CD4-positive, CD25-positive, alpha-beta regulatory T cell (primary cell): ENCODE results near the gene TSPAN9. TPM values are rescaled to one million over a fixed set of nuclear protein-coding genes. Genes with fewer than 3 reads are reported as not detected.

Source experiments
- ATAC-seq, 2 donors: fragments of 150-1000 bp; cut with Tn5 transposase; one replicate each; pipeline ENCODE4 v1.10.0; 2021; ENCODE audit warnings: low read depth in 2 of 2, moderate number of reproducible peaks in 2 of 2, moderate library complexity in 1 of 2
- DNase-seq, 3 donors: peaks; one replicate each; pipeline versions ENCODE4 v3.0.0 to v3.0.0-alpha.2; 2012 to 2022; ENCODE audit warnings: mixed read lengths in 1 of 3
- H3K27ac ChIP-seq: one replicate; pipeline ENCODE4 v1.7.0; 2013; ENCODE audit warnings: mild to moderate bottlenecking, low read length; ENCODE audit not compliant: insufficient read depth, poor library complexity, severe bottlenecking
- H3K27me3 ChIP-seq: one replicate; pipeline ENCODE4 v1.7.0; 2013; ENCODE audit warnings: low read length; ENCODE audit not compliant: control insufficient read depth, insufficient read depth
- H3K36me3 ChIP-seq: one replicate; pipeline ENCODE4 v1.7.0; 2013; ENCODE audit warnings: mild to moderate bottlenecking, low read length, moderate library complexity; ENCODE audit not compliant: control insufficient read depth, insufficient read depth
- H3K4me1 ChIP-seq: 2 replicates; pipeline ENCODE4 v1.7.0; 2013; ENCODE audit warnings: mild to moderate bottlenecking, low read length; ENCODE audit not compliant: insufficient read depth, control insufficient read depth, poor library complexity, severe bottlenecking
- H3K4me3 ChIP-seq: one replicate; pipeline ENCODE4 v1.7.0; 2013; ENCODE audit warnings: low read depth, mild to moderate bottlenecking, low read length, moderate library complexity
- H3K9me3 ChIP-seq, 2 experiments: 1 replicate in 1 of 2; 2 replicates in 1 of 2; pipeline ENCODE4 v1.7.0; 2013; ENCODE audit warnings: low read length in 2 of 2, mild to moderate bottlenecking in 1 of 2, moderate library complexity in 1 of 2; ENCODE audit not compliant: control insufficient read depth in 2 of 2
- H3K27ac Mint-ChIP-seq, 3 donors: one replicate each; pipeline ENCODE4 v1.8.0; 2020 to 2022; ENCODE audit warnings: mild to moderate bottlenecking in 3 of 3, mixed read lengths in 3 of 3, moderate library complexity in 2 of 3
- H3K27me3 Mint-ChIP-seq: one replicate; pipeline ENCODE4 v1.8.0; 2022; ENCODE audit warnings: mild to moderate bottlenecking, mixed read lengths
- H3K36me3 Mint-ChIP-seq: one replicate; pipeline ENCODE4 v1.8.0; 2020; ENCODE audit warnings: mixed read lengths
- H3K4me1 Mint-ChIP-seq, 4 donors: one replicate each; pipeline ENCODE4 v1.8.0; 2020 to 2022; ENCODE audit warnings: mixed read lengths in 4 of 4, mild to moderate bottlenecking in 1 of 4
- H3K4me3 Mint-ChIP-seq, 4 donors: one replicate each; pipeline ENCODE4 v1.8.0; 2020 to 2022; ENCODE audit warnings: mild to moderate bottlenecking in 4 of 4, mixed read lengths in 4 of 4, moderate library complexity in 3 of 4
- H3K9me3 Mint-ChIP-seq, 7 donors: one replicate each; pipeline ENCODE4 v1.8.0; 2020 to 2022; ENCODE audit warnings: mixed read lengths in 7 of 7, mild to moderate bottlenecking in 3 of 7, moderate library complexity in 2 of 7
- polyA plus RNA-seq, 4 donors: library from polyadenylated mRNA; unstranded; fragments of 300-500 nt; fragmentation: Illumina TruSeq; gene quantifications; one replicate each; pipeline ENCODE4 v1.2.3, GENCODE V29; 2021
- total RNA-seq: library from RNA; stranded (reverse); gene quantifications from one replicate; pipeline ENCODE4 v1.2.3, GENCODE V29; 2022

TSPAN9 gene
- total and polyA plus RNA-seq, 5 donors from 2014 or later = 0.09 to 1.2 (median 0.30) TPM; not detected in 1

DNA sequence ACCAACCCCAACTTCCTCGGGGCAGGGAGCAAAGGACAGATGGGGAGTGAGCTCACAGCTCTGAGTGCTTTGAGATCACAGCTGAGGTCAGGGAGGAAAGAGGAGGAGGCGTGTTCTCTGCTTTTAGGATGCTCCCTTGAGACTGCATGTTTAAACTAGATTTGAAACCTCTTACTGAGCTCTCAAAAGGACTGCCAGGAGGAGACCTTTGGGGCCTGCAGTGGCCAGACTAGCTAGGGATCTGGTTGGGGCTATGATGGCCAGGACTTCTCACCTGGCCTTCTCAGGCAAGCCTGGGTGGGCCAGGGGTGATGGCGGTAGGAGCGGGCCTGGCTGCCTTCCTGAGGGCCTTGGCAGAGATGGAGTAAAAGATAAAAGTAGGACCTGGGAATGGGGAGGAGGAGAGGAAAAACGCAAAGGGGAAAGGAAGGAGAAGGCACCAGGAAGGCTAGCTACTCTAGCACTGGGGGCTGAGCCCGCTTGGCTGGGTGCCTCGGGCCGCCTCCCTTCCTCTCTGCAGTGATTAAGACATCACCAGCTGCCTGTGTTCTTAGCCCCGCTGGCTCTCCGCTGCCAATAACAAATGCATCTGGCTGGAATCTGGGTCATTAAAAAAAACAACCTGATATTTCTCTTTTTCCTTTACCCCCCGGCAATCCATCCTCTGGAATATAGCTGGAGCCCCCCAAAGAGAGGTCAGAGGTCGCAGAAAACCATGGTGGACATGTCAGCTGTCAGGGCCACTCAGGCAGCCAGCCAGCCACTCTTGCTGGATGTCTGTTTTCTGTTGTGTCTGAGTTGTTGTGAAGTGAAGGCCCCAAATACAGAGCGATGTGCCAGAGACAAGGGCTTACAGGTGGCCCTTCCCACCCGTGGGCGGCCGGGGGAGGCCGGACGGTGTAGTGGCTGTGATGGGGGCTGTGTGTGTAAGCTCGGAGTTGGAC, 141.3 kb downstream of the TSPAN9 start:
- no peaks in the 10 kb centered on the region for H3K4me1 Mint-ChIP-seq
- no peaks in the 10 kb centered on the region for H3K9me3 ChIP-seq
- no peaks in the 10 kb centered on the region for H3K27me3 ChIP-seq
- H3K36me3 Mint-ChIP-seq = no peaks in the 10 kb centered on the region
- no peaks in the 10 kb centered on the region for H3K9me3 Mint-ChIP-seq
- H3K4me1 ChIP-seq = no peaks in the 10 kb centered on the region
- H3K27me3 Mint-ChIP-seq = no peaks in the 10 kb centered on the region
- no peak overlapping the region for H3K27ac ChIP-seq
- H3K4me3 ChIP-seq = no peak overlapping the region
- no peaks in the 10 kb centered on the region for H3K36me3 ChIP-seq
- no peak overlapping the region for H3K27ac Mint-ChIP-seq
- H3K4me3 Mint-ChIP-seq = peak overlapping the region in 1 of 4 donors; percentile 58
- no peak for ATAC-seq
- no peak for DNase-seq

DNA sequence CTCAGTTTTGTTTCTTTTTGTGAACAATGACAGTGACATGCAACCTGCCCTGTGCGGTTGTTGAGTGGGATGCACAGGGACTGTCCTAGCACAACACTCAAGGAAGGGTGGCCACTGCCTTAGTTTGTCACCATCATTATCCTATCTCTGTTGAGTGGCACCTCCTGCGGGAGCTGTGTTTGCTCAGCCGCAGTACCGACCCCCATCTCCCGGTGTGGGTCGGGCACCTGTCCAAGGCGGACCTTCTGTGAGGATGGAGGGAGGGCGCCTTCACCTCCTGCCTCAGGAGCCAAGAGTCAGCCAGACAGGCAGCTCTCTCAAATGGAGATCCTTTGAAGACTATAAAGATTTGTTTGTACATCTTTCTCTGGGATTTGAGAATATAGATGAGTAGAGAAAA, 142.1 kb downstream of the TSPAN9 start:
- H3K9me3 Mint-ChIP-seq = no peaks in the 10 kb centered on the region
- no peak overlapping the region for H3K27ac Mint-ChIP-seq
- H3K36me3 Mint-ChIP-seq = no peaks in the 10 kb centered on the region
- no peak overlapping the region for H3K27ac ChIP-seq
- H3K27me3 ChIP-seq = no peaks in the 10 kb centered on the region
- ATAC-seq = no peak
- no peaks in the 10 kb centered on the region for H3K4me1 ChIP-seq
- no peak overlapping the region for H3K4me3 ChIP-seq
- no peaks in the 10 kb centered on the region for H3K27me3 Mint-ChIP-seq
- H3K4me1 Mint-ChIP-seq = no peaks in the 10 kb centered on the region
- no peaks in the 10 kb centered on the region for H3K36me3 ChIP-seq
- H3K9me3 ChIP-seq = no peaks in the 10 kb centered on the region
- DNase-seq = no peak
- no peak overlapping the region for H3K4me3 Mint-ChIP-seq

GRCh38 chr12:3220382-3221321, 143.5 kb downstream of the TSPAN9 start:
- ATAC-seq = no peak
- Mint-ChIP-seq H3K27ac (no peak overlapping the region), H3K4me3 (no peak overlapping the region), H3K27me3 (no peaks in the 10 kb centered on the region), H3K4me1 (no peaks in the 10 kb centered on the region), H3K36me3 (no peaks in the 10 kb centered on the region), H3K9me3 (no peaks in the 10 kb centered on the region)
- no peaks in the 10 kb centered on the region for H3K4me1 ChIP-seq
- H3K27ac ChIP-seq = no peak overlapping the region
- H3K9me3 ChIP-seq = no peaks in the 10 kb centered on the region
- H3K27me3 ChIP-seq = no peaks in the 10 kb centered on the region
- no peaks in the 10 kb centered on the region for H3K36me3 ChIP-seq
- no peak for DNase-seq
- H3K4me3 ChIP-seq = no peak overlapping the region

DNA sequence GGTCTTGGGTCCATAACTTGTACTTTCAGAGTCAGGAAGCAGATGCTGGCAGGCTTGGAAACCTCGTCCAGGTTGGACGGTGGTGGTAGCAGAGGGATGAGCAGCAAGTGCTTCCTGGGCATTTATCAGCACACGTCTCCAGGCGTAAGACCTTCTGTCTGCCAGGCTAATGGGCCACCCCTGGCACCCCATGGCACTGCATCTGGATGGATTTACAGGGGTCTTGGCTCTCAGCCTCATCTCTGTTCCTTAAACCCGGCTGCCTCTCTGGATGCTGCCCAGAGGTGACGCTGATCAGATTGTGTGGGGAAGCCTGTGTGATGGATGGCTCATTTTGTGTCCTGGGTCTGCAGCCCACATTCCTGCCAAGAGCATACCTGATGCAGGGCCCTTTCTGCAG, 145.1 kb downstream of the TSPAN9 start:
- Histone ChIP-seq H3K9me3 (no peaks in the 10 kb centered on the region), H3K4me3 (no peak overlapping the region), H3K36me3 (no peaks in the 10 kb centered on the region), H3K27me3 (no peaks in the 10 kb centered on the region), H3K27ac (no peak overlapping the region), H3K4me1 (no peaks in the 10 kb centered on the region)
- Mint-ChIP-seq H3K9me3 (no peaks in the 10 kb centered on the region), H3K27ac (no peak overlapping the region), H3K27me3 (peaks cover 5% of the 10 kb centered on the region), H3K4me1 (no peaks in the 10 kb centered on the region), H3K36me3 (no peaks in the 10 kb centered on the region), H3K4me3 (no peak overlapping the region)
- ATAC-seq (no peak), DNase-seq (no peak)

DNA sequence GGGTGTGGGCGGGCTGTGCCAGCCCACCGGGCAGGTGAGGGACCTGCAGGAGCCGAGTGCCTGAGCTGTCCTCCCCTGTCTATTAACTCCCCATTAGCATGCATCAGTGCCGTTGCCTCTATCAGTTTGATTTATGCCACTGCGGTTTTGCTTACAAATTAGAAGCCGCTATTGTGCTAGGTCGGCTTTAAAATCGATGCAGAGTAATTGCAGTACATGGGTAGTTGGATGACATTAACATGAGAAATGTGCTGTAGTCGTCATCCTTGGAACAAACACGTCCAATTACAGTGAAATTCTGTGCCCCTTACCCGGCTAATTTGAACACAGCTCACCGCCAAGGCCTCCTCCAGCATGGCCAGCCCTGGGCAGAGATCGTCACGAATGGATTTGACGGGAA, 145.8 kb downstream of the TSPAN9 start:
- Histone ChIP-seq H3K4me1 (no peaks in the 10 kb centered on the region), H3K4me3 (no peak overlapping the region), H3K36me3 (no peaks in the 10 kb centered on the region), H3K27ac (no peak overlapping the region), H3K9me3 (no peaks in the 10 kb centered on the region), H3K27me3 (no peaks in the 10 kb centered on the region)
- H3K36me3 Mint-ChIP-seq = no peaks in the 10 kb centered on the region
- H3K27me3 Mint-ChIP-seq = peaks cover 5% of the 10 kb centered on the region
- DNase-seq (no peak), ATAC-seq (no peak)
- no peak overlapping the region for H3K27ac Mint-ChIP-seq
- H3K4me3 Mint-ChIP-seq = no peak overlapping the region
- H3K4me1 Mint-ChIP-seq = no peaks in the 10 kb centered on the region
- H3K9me3 Mint-ChIP-seq = no peaks in the 10 kb centered on the region

DNA sequence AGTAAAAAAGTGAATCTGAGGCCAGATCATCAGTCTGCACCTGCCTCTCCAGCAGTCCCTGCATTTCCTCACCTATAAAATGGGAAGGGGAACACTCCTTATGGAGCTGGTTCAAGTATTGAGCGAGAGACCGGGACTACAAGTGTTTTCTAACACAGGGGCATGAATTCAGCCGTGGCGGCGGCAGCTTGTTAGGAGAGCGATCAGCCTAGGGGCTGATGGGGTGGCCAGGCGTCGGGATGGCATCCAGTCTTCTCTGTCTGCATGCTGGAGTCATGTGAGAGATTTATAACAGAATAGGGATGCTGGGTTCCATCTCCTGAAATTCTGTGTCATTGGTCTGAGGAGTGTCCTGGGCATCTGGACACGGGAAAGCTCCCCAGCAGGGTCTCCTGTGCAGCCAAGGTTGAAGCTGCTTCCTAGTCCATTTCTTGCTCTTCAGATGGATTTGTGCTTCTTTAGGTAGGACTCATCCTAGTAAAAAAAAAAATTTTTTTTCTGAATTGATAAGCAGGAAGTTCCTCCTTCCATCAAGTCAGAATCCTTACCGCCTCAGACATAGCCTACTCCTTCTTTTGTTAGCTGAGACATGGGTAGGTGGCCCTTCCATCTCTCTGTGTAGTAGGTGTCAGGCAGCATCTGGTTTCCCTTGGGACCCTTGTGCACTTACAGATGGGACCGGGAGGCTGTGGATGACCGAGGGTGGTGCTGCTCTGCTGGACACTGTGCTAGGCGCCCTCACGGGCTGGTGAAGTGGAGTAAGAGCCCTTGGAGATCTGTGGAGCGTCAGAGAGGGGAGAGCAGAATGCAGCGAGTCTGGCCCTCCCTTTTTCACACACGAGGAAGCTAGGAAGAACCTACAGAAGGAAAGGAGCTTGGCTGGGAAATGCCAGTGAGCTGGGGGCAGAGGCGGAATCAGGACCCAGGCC, 146.7 kb downstream of the TSPAN9 start:
- no peaks in the 10 kb centered on the region for H3K36me3 ChIP-seq
- Mint-ChIP-seq H3K27me3 (peaks cover 7% of the 10 kb centered on the region), H3K4me3 (no peak overlapping the region), H3K4me1 (no peaks in the 10 kb centered on the region), H3K36me3 (no peaks in the 10 kb centered on the region), H3K9me3 (peaks cover 0 to 2% (median 0%) of the 10 kb centered on the region in 7 donors), H3K27ac (no peak overlapping the region)
- no peaks in the 10 kb centered on the region for H3K9me3 ChIP-seq
- H3K27ac ChIP-seq = no peak overlapping the region
- no peaks in the 10 kb centered on the region for H3K4me1 ChIP-seq
- no peak for DNase-seq
- ATAC-seq = no peak
- H3K4me3 ChIP-seq = no peak overlapping the region
- H3K27me3 ChIP-seq = no peaks in the 10 kb centered on the region

DNA sequence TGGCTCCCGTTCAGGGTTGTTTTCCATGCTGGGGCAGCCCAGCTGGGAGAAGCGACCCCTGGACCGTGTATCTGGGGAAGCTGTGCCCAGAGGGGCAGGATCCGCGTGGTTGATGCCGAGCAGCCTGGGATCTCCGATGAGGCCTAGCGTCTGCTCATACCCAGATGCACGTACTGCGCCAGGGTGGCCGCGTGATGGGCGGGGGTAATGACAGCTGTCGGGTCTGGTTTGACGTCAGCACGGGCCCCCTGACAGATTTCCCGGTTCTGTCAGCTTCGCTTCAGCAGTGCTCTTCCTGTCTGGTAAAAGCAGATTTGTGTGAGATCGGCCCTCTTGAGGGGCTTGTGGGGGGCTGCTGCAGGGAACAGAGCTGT, 147.3 kb downstream of the TSPAN9 start:
- Histone ChIP-seq H3K4me3 (no peak overlapping the region), H3K9me3 (no peaks in the 10 kb centered on the region), H3K36me3 (no peaks in the 10 kb centered on the region), H3K4me1 (no peaks in the 10 kb centered on the region), H3K27ac (no peak overlapping the region), H3K27me3 (no peaks in the 10 kb centered on the region)
- Mint-ChIP-seq H3K36me3 (no peaks in the 10 kb centered on the region), H3K9me3 (peaks cover 0 to 2% (median 0%) of the 10 kb centered on the region in 7 donors), H3K27me3 (peaks cover 9% of the 10 kb centered on the region), H3K27ac (no peak overlapping the region), H3K4me1 (no peaks in the 10 kb centered on the region), H3K4me3 (no peak overlapping the region)
- no peak for DNase-seq
- no peak for ATAC-seq
